Measurements from ENCODE around the gene STC2.

The STC2 gene

GRCh38 chr5:173339286-173339685, 11.1 kb upstream of the STC2 start:
- Histone ChIP-seq H3K36me3 (ENCODE audit: insufficient read depth, low read length) (no peaks in the 10 kb centered on the region), H3K9me3 (ENCODE audit: low read length) (no peaks in the 10 kb centered on the region), H2AFZ (ENCODE audit: low read length) (no peak overlapping the region), H4K20me1 (ENCODE audit: insufficient read depth, low read length) (no peaks in the 10 kb centered on the region), H3K9me2 (ENCODE audit: low read depth, low read length) (no peaks in the 10 kb centered on the region), H3K4me3 (ENCODE audit: low read depth, low read length, poor library complexity, severe bottlenecking) (no peak overlapping the region), H3K27ac (ENCODE audit: low read depth, low read length, poor library complexity, severe bottlenecking) (no peak overlapping the region), H3K9ac (ENCODE audit: low read length) (no peak overlapping the region), H3F3A (ENCODE audit: insufficient read depth, low read length) (no peaks in the 10 kb centered on the region), H3K79me2 (ENCODE audit: insufficient read depth, low read length) (no peaks in the 10 kb centered on the region), H3K27me3 (ENCODE audit: insufficient read depth, low read length) (0 out of 2 replicates have a peak, but pooled peaks cover 4% of the 10 kb centered on the region), H3K4me1 (ENCODE audit: insufficient read depth, low read length, severe bottlenecking) (no peaks in the 10 kb centered on the region), H3K4me2 (ENCODE audit: low read length) (no peak overlapping the region)
- no peak for TF ChIP-seq CTCF (IDR thresholded peaks at IDR 0.05; ENCODE audit: low read length)
- TF ChIP-seq EZH2 (IDR thresholded peaks at IDR 0.05; ENCODE audit: borderline replicate concordance, low read length): no peak

GRCh38 chr5:173338380-173339015, 10.3 kb upstream of the STC2 start:
- no peak overlapping the region for H3K9ac ChIP-seq (ENCODE audit: low read length)
- no peak overlapping the region for H3K4me3 ChIP-seq (ENCODE audit: low read depth, low read length, poor library complexity, severe bottlenecking)
- no peaks in the 10 kb centered on the region for H3K9me3 ChIP-seq (ENCODE audit: low read length)
- H3K36me3 ChIP-seq (ENCODE audit: insufficient read depth, low read length): no peaks in the 10 kb centered on the region
- no peaks in the 10 kb centered on the region for H3K79me2 ChIP-seq (ENCODE audit: insufficient read depth, low read length)
- 0 out of 2 replicates have a peak, but pooled peaks cover 4% of the 10 kb centered on the region for H3K27me3 ChIP-seq (ENCODE audit: insufficient read depth, low read length)
- no peaks in the 10 kb centered on the region for H3F3A ChIP-seq (ENCODE audit: insufficient read depth, low read length)
- no peak overlapping the region for H2AFZ ChIP-seq (ENCODE audit: low read length)
- TF ChIP-seq CTCF (IDR thresholded peaks at IDR 0.05; ENCODE audit: low read length) (no peak), EZH2 (IDR thresholded peaks at IDR 0.05; ENCODE audit: borderline replicate concordance, low read length) (no peak)
- H3K4me2 ChIP-seq (ENCODE audit: low read length): no peak overlapping the region
- no peaks in the 10 kb centered on the region for H4K20me1 ChIP-seq (ENCODE audit: insufficient read depth, low read length)
- H3K27ac ChIP-seq (ENCODE audit: low read depth, low read length, poor library complexity, severe bottlenecking): no peak overlapping the region
- no peaks in the 10 kb centered on the region for H3K9me2 ChIP-seq (ENCODE audit: low read depth, low read length)
- no peaks in the 10 kb centered on the region for H3K4me1 ChIP-seq (ENCODE audit: insufficient read depth, low read length, severe bottlenecking)

- H3K4me2 ChIP-seq (ENCODE audit: low read length): no peak overlapping the region
- no peak for TF ChIP-seq EZH2 (IDR thresholded peaks at IDR 0.05; ENCODE audit: borderline replicate concordance, low read length)
- TF ChIP-seq CTCF (IDR thresholded peaks at IDR 0.05; ENCODE audit: low read length): no peak
- no peak overlapping the region for H3K4me3 ChIP-seq (ENCODE audit: low read depth, low read length, poor library complexity, severe bottlenecking)
- H3K79me2 ChIP-seq (ENCODE audit: insufficient read depth, low read length): no peaks in the 10 kb centered on the region
- no peak overlapping the region for H3K9ac ChIP-seq (ENCODE audit: low read length)
- H3K27me3 ChIP-seq (ENCODE audit: insufficient read depth, low read length): 0 out of 2 replicates have a peak, but pooled peaks cover 4% of the 10 kb centered on the region
- H3F3A ChIP-seq (ENCODE audit: insufficient read depth, low read length): no peaks in the 10 kb centered on the region
- H3K4me1 ChIP-seq (ENCODE audit: insufficient read depth, low read length, severe bottlenecking): no peaks in the 10 kb centered on the region
- H3K9me2 ChIP-seq (ENCODE audit: low read depth, low read length): no peaks in the 10 kb centered on the region
- H3K27ac ChIP-seq (ENCODE audit: low read depth, low read length, poor library complexity, severe bottlenecking): no peak overlapping the region
- H4K20me1 ChIP-seq (ENCODE audit: insufficient read depth, low read length): no peaks in the 10 kb centered on the region
- no peaks in the 10 kb centered on the region for H3K36me3 ChIP-seq (ENCODE audit: insufficient read depth, low read length)
- no peak overlapping the region for H2AFZ ChIP-seq (ENCODE audit: low read length)
- H3K9me3 ChIP-seq (ENCODE audit: low read length): no peaks in the 10 kb centered on the region
These were observed 6.6 kb upstream of the STC2 start for GRCh38 chr5:173334808-173335207.
